Neural progenitor cell (in vitro differentiated cells): ENCODE measurements around the gene PLPP2. TPM values are rescaled to one million over a fixed set of nuclear protein-coding genes. Genes with fewer than 3 reads are reported as not detected.

Experiments used
- DNase-seq: peaks from one replicate; pipeline ENCODE4 v3.0.0-alpha.2; 2016; ENCODE audit warnings: low spot score
- H2AFZ ChIP-seq: fragments of 200-600 bp; sonication (generic); replicated peaks from 2 replicates; pipeline ENCODE4 v1.6.1; 2016; ENCODE audit warnings: antibody characterized with exemption
- H3F3A ChIP-seq: fragments of 200-600 bp; sonication (generic); 2 replicates; pipeline ENCODE4 v1.6.1; 2016; ENCODE audit warnings: antibody characterized with exemption, low read depth
- H3K27ac ChIP-seq: fragments of 200-600 bp; sonication (generic); 2 replicates; pipeline ENCODE4 v1.5.1; 2016; ENCODE audit warnings: mild to moderate bottlenecking
- H3K27me3 ChIP-seq: fragments of 200-600 bp; sonication (generic); 2 replicates; pipeline ENCODE4 v1.6.1; 2016; ENCODE audit warnings: mild to moderate bottlenecking, moderate library complexity
- H3K36me3 ChIP-seq: fragments of 200-600 bp; sonication (generic); 2 replicates; pipeline ENCODE4 v1.5.1; 2016
- H3K4me1 ChIP-seq: fragments of 200-600 bp; sonication (generic); 2 replicates; pipeline ENCODE4 v1.6.1; 2016; ENCODE audit warnings: mixed run types
- H3K4me2 ChIP-seq: fragments of 200-600 bp; sonication (generic); 2 replicates; pipeline ENCODE4 v1.6.1; 2016
- H3K4me3 ChIP-seq: fragments of 200-600 bp; sonication (generic); 2 replicates; pipeline ENCODE4 v1.5.1; 2016
- H3K79me2 ChIP-seq: fragments of 200-600 bp; sonication (generic); 2 replicates; pipeline ENCODE4 v1.6.1; 2016; ENCODE audit warnings: low read depth
- H3K9ac ChIP-seq: fragments of 200-600 bp; sonication (generic); 2 replicates; pipeline ENCODE4 v1.6.1; 2016
- H3K9me3 ChIP-seq: fragments of 200-600 bp; sonication (generic); 2 replicates; pipeline ENCODE4 v1.5.1; 2016; ENCODE audit warnings: low read depth
- H4K20me1 ChIP-seq: fragments of 200-600 bp; sonication (generic); 2 replicates; pipeline ENCODE4 v1.6.1; 2016; ENCODE audit warnings: low read depth
- H3K27ac Mint-ChIP-seq: 3 replicates; pipeline ENCODE4 v1.8.0; 2021; ENCODE audit warnings: mixed read lengths
- H3K27me3 Mint-ChIP-seq: 2 replicates; pipeline ENCODE4 v1.8.0; 2022; ENCODE audit warnings: low read depth, mild to moderate bottlenecking, inconsistent platforms, moderate library complexity, mixed read lengths; ENCODE audit not compliant: insufficient read depth
- H3K36me3 Mint-ChIP-seq: 3 replicates; pipeline ENCODE4 v1.8.0; 2021; ENCODE audit warnings: mixed read lengths
- H3K4me1 Mint-ChIP-seq: 3 replicates; pipeline ENCODE4 v1.8.0; 2021; ENCODE audit warnings: mixed read lengths
- H3K4me3 Mint-ChIP-seq: 3 replicates; pipeline ENCODE4 v1.8.0; 2021; ENCODE audit warnings: mild to moderate bottlenecking, moderate library complexity, mixed read lengths
- H3K9me3 Mint-ChIP-seq: 3 replicates; pipeline ENCODE4 v1.8.0; 2020; ENCODE audit warnings: mixed read lengths
- CTCF ChIP-seq: fragments of 200-600 bp; sonication (generic); IDR thresholded peaks from 2 replicates; pipeline ENCODE4 v1.5.1; 2017; ENCODE audit warnings: antibody characterized with exemption, mild to moderate bottlenecking
- EZH2 ChIP-seq: fragments of 200-600 bp; sonication (generic); IDR thresholded peaks from 2 replicates; pipeline ENCODE4 v1.6.1; 2017; ENCODE audit warnings: antibody characterized with exemption, mild to moderate bottlenecking, moderate library complexity
- EZH2phosphoT487 ChIP-seq: fragments of 200-600 bp; sonication (generic); IDR thresholded peaks from 2 replicates; pipeline ENCODE4 v1.6.1; 2017; ENCODE audit warnings: antibody characterized with exemption
- total RNA-seq: library from RNA; depleted of rRNA; stranded (reverse); fragments of >200 nt; gene quantifications from 2 replicates; pipeline ENCODE4 v1.2.3, GENCODE V29; 2015; ENCODE audit warnings: low replicate concordance

The PLPP2 gene
- total RNA-seq, 1 donor from 2014 or later, result not detected

DNA sequence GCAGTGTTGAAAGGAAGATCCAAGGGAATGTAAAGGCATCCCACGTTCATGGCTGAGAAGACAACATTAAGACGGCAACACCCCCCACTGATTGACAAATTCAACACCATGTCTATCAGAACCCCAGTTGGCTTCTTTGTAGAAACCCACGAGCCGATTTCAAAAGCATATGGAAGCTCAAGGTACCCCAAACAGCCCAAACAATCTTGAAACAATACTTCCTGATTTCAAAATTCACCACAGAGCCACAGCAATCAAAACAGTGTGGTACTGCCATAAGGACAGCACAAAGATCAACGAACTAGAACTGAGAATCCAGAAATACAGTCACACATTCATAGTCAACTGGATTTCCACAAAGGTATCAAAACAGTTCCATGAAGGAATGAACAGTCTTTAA is 47.2 kb upstream of the PLPP2 start:
- no peak for DNase-seq
- no peak overlapping the region for H2AFZ ChIP-seq

DNA sequence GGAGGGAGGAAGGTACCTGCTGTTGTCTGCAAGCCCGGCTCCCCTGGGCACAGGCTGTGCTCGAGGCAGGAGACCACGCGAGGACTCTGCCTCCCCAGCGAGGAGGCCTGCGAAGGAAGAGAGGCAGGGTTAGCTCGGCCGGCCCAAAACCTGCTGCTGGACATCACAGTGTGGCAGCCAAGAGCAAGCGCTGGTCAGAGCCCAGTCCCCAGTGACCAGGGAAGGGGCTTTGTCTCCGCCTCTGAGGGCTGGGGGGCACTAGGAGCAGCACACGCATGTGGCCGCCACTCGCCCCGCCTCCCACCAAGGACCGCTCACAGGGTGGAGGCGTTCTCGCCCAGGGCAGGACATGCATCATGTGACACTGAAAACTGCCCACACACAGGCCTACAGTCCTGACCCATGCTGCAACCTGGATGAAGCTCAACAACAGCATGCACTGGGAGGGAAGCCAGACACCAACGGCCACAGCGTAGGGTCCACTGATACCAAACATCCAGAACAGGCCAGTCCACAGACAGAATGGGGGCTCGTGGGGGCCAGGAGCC is 44.9 kb upstream of the PLPP2 start:
- Histone ChIP-seq H3K9me3 (no peaks in the 10 kb centered on the region), H3K27ac (no peak overlapping the region), H3K4me2 (no peak overlapping the region), H3K79me2 (peaks cover 86% of the 10 kb centered on the region), H3K27me3 (no peaks in the 10 kb centered on the region), H4K20me1 (peaks cover 58% of the 10 kb centered on the region), H2AFZ (no peak overlapping the region), H3K9ac (no peak overlapping the region), H3K4me1 (no peaks in the 10 kb centered on the region), H3K36me3 (no peaks in the 10 kb centered on the region), H3K4me3 (no peak overlapping the region), H3F3A (no peaks in the 10 kb centered on the region)
- Mint-ChIP-seq H3K27me3 (no peaks in the 10 kb centered on the region), H3K9me3 (peaks cover 35% of the 10 kb centered on the region), H3K4me3 (no peak overlapping the region), H3K27ac (no peak overlapping the region), H3K36me3 (peaks cover 57% of the 10 kb centered on the region), H3K4me1 (peaks cover 5% of the 10 kb centered on the region)
- TF ChIP-seq EZH2 (no peak), CTCF (no peak), EZH2phosphoT487 (no peak)
- no peak for DNase-seq

More for the DNA sequence above, 47.2 kb upstream of the PLPP2 start:
- Histone ChIP-seq H3K4me3 (no peak overlapping the region), H3K79me2 (peaks cover 97% of the 10 kb centered on the region), H3K4me2 (no peak overlapping the region), H3K27me3 (no peaks in the 10 kb centered on the region), H3K27ac (no peak overlapping the region), H4K20me1 (peaks cover 81% of the 10 kb centered on the region), H3F3A (no peaks in the 10 kb centered on the region), H3K9me3 (no peaks in the 10 kb centered on the region), H3K9ac (no peak overlapping the region), H3K36me3 (no peaks in the 10 kb centered on the region), H3K4me1 (peaks cover 5% of the 10 kb centered on the region)
- Mint-ChIP-seq H3K27ac (no peak overlapping the region), H3K36me3 (peaks cover 70% of the 10 kb centered on the region), H3K4me1 (peaks cover 19% of the 10 kb centered on the region), H3K4me3 (no peak overlapping the region), H3K9me3 (peaks cover 35% of the 10 kb centered on the region), H3K27me3 (peaks cover 3% of the 10 kb centered on the region)
- no peak for TF ChIP-seq CTCF
- no peak for TF ChIP-seq EZH2
- no peak for TF ChIP-seq EZH2phosphoT487

GRCh38 chr19:335486-336066 is 44.4 kb upstream of the PLPP2 start:
- DNase-seq, result no peak
- H3K9ac ChIP-seq, result no peak overlapping the region
- no peaks in the 10 kb centered on the region for H3K4me1 ChIP-seq
- no peaks in the 10 kb centered on the region for H3K27me3 ChIP-seq
- no peak overlapping the region for H2AFZ ChIP-seq
- no peak overlapping the region for H3K27ac ChIP-seq
- H3K9me3 ChIP-seq, result no peaks in the 10 kb centered on the region
- H4K20me1 ChIP-seq, result peaks cover 52% of the 10 kb centered on the region
- H3K4me3 ChIP-seq, result no peak overlapping the region
- Mint-ChIP-seq H3K27ac (no peak overlapping the region), H3K4me3 (no peak overlapping the region), H3K36me3 (peaks cover 58% of the 10 kb centered on the region), H3K4me1 (peaks cover 3% of the 10 kb centered on the region), H3K9me3 (peaks cover 37% of the 10 kb centered on the region), H3K27me3 (no peaks in the 10 kb centered on the region)
- peaks cover 86% of the 10 kb centered on the region for H3K79me2 ChIP-seq
- no peak overlapping the region for H3K4me2 ChIP-seq
- no peaks in the 10 kb centered on the region for H3F3A ChIP-seq
- peaks cover 2% of the 10 kb centered on the region for H3K36me3 ChIP-seq
- TF ChIP-seq CTCF (no peak), EZH2phosphoT487 (no peak), EZH2 (no peak)
